CD4-positive, alpha-beta T cell (primary cell): Measurements from ENCODE around the gene NNAT. TPM values are rescaled to one million over a fixed set of nuclear protein-coding genes. Genes with fewer than 3 reads are reported as not detected.
"Not testable (repeated sequence)": the region's sequence is repeated elsewhere in the genome, so short reads cannot be mapped to it uniquely, and the experiment has no call there.

Source experiments
- ATAC-seq: fragments of 200-7000 bp; cut with Tn5 transposase; one replicate; pipeline ENCODE4 v1.10.0; 2022; ENCODE audit warnings: mild to moderate bottlenecking; ENCODE audit not compliant: poor library complexity
- CTCF ChIA-PET: fragments of 350-600 bp; sonication (Branson Sonifier 250); formaldehyde crosslinking; loops from one replicate; lab custom pipeline; 2021; ENCODE audit warnings: antibody characterized with exemption, inconsistent platforms; lab: Charles Lee
- POLR2A ChIA-PET: fragments of 350-600 bp; sonication (Branson Sonifier 250); formaldehyde crosslinking; loops from one replicate; lab custom pipeline; 2021; ENCODE audit warnings: antibody characterized with exemption, inconsistent platforms; lab: Charles Lee
- DNase-seq, 14 experiments: peaks; one replicate each; pipeline ENCODE4 v3.0.0-alpha.2; 2013 to 2020; ENCODE audit warnings: mixed read lengths in 2 of 14
- H3K27ac ChIP-seq, 2 donors: one replicate each; pipeline versions ENCODE4 v1.5.1 to v1.7.0; 2013; ENCODE audit warnings: low read length in 2 of 2, low read depth in 1 of 2, mild to moderate bottlenecking in 1 of 2
- H3K27me3 ChIP-seq, 2 experiments: 1 replicate in 1 of 2; 2 replicates in 1 of 2; pipeline versions ENCODE4 v1.6.1 to v1.7.0; 2013; ENCODE audit warnings: low read length in 2 of 2, control low read depth in 1 of 2, mild to moderate bottlenecking in 1 of 2, moderate library complexity in 1 of 2; ENCODE audit not compliant: insufficient read depth in 2 of 2, control insufficient read depth in 1 of 2
- H3K36me3 ChIP-seq: one replicate; pipeline ENCODE4 v1.6.1; 2013; ENCODE audit warnings: low read length, control low read depth; ENCODE audit not compliant: insufficient read depth
- H3K4me1 ChIP-seq: one replicate; pipeline ENCODE4 v1.6.1; 2013; ENCODE audit warnings: low read length, control low read depth; ENCODE audit not compliant: insufficient read depth
- H3K4me3 ChIP-seq: one replicate; pipeline ENCODE4 v1.5.1; 2013; ENCODE audit warnings: mild to moderate bottlenecking, low read length, moderate library complexity
- H3K9me3 ChIP-seq, 2 experiments: 1 replicate in 1 of 2; 2 replicates in 1 of 2; pipeline versions ENCODE4 v1.6.1 to v1.7.0; 2013; ENCODE audit warnings: low read length in 2 of 2, mild to moderate bottlenecking in 2 of 2, control low read depth in 1 of 2, moderate library complexity in 1 of 2; ENCODE audit not compliant: control insufficient read depth in 1 of 2, insufficient read depth in 1 of 2
- H3K27ac Mint-ChIP-seq: one replicate; pipeline ENCODE4 v1.8.0; 2020; ENCODE audit warnings: mixed read lengths
- H3K27me3 Mint-ChIP-seq: one replicate; pipeline ENCODE4 v1.8.0; 2021; ENCODE audit warnings: mixed read lengths
- H3K36me3 Mint-ChIP-seq: one replicate; pipeline ENCODE4 v1.8.0; 2021; ENCODE audit warnings: low read depth, mixed read lengths
- H3K4me1 Mint-ChIP-seq: one replicate; pipeline ENCODE4 v1.8.0; 2021; ENCODE audit warnings: low read depth, mixed read lengths
- H3K4me3 Mint-ChIP-seq: one replicate; pipeline ENCODE4 v1.8.0; 2020; ENCODE audit warnings: mild to moderate bottlenecking, mixed read lengths
- H3K9me3 Mint-ChIP-seq: one replicate; pipeline ENCODE4 v1.8.0; 2020; ENCODE audit warnings: mixed read lengths
- CTCF ChIP-seq: fragments of 200-600 bp; IDR thresholded peaks from one replicate; pipeline ENCODE4 v1.8.0; 2022; ENCODE audit warnings: antibody characterized with exemption, mild to moderate bottlenecking
- intact Hi-C, 2 experiments: fragments of 100-400 bp; cut with DNase I in 1 of 2; cut with micrococcal nuclease in 1 of 2; formaldehyde crosslinking; loops; one replicate each; pipeline versions ENCODE4 v1.15.1 to v1.9.0; 2023 to 2025; cut with DNase I, micrococcal nuclease
- total RNA-seq, 174 experiments: library from RNA in 2 of 174; stranded (reverse) in 2 of 174; gene quantifications; one replicate each; pipeline ENCODE4 v1.2.3 and lab custom pipeline; 2021 to 2026

Gene NNAT
- total RNA-seq, 2 experiments from 2014 or later: not detected

- Mint-ChIP-seq H3K4me3 (no peak overlapping the region), H3K4me1 (no peaks in the 10 kb centered on the region), H3K9me3 (no peaks in the 10 kb centered on the region), H3K36me3 (no peaks in the 10 kb centered on the region), H3K27me3 (peaks cover 35% of the 10 kb centered on the region), H3K27ac (no peak overlapping the region)
- ChIA-PET POLR2A (no interaction called here), CTCF (no interaction called here)
- Histone ChIP-seq H3K27me3 (peaks cover 0 to 7% of the 10 kb centered on the region in 2 experiments), H3K27ac (no peak overlapping the region), H3K4me1 (no peaks in the 10 kb centered on the region), H3K36me3 (no peaks in the 10 kb centered on the region), H3K4me3 (no peak overlapping the region), H3K9me3 (no peaks in the 10 kb centered on the region)
- TF ChIP-seq CTCF: no peak
- DNase-seq: no peak
- ATAC-seq: no peak
- intact Hi-C loops: no loop called here
Measured at GRCh38 chr20:37480919-37481318, 40.1 kb upstream of the NNAT start.

- POLR2A ChIA-PET: no interaction called here
- DNase-seq (no peak), ATAC-seq (no peak)
- no peaks in the 10 kb centered on the region for H3K4me1 ChIP-seq
- CTCF ChIA-PET: no interaction called here
- TF ChIP-seq CTCF: no peak
- no peak overlapping the region for H3K27ac ChIP-seq
- no peak overlapping the region for H3K4me3 Mint-ChIP-seq
- H3K4me3 ChIP-seq: no peak overlapping the region
- peaks cover 35% of the 10 kb centered on the region for H3K27me3 Mint-ChIP-seq
- H3K36me3 Mint-ChIP-seq: no peaks in the 10 kb centered on the region
- H3K9me3 Mint-ChIP-seq: no peaks in the 10 kb centered on the region
- peaks cover 0 to 7% of the 10 kb centered on the region in 2 experiments for H3K27me3 ChIP-seq
- no peaks in the 10 kb centered on the region for H3K4me1 Mint-ChIP-seq
- no peaks in the 10 kb centered on the region for H3K9me3 ChIP-seq
- H3K36me3 ChIP-seq: no peaks in the 10 kb centered on the region
- intact Hi-C loops: no loop called here
- no peak overlapping the region for H3K27ac Mint-ChIP-seq
Measured at GRCh38 chr20:37481610-37482009, 39.4 kb upstream of the NNAT start.

- ChIA-PET CTCF (no interaction called here), POLR2A (no interaction called here)
- ATAC-seq: no peak
- no peaks in the 10 kb centered on the region for H3K4me1 Mint-ChIP-seq
- no peak for TF ChIP-seq CTCF
- Histone ChIP-seq H3K27ac (no peak overlapping the region), H3K9me3 (no peaks in the 10 kb centered on the region), H3K4me1 (no peaks in the 10 kb centered on the region), H3K4me3 (no peak overlapping the region), H3K27me3 (peaks cover 0 to 7% of the 10 kb centered on the region in 2 experiments), H3K36me3 (no peaks in the 10 kb centered on the region)
- H3K27me3 Mint-ChIP-seq: peaks cover 29% of the 10 kb centered on the region
- DNase-seq: no peak
- no peak overlapping the region for H3K27ac Mint-ChIP-seq
- intact Hi-C loops: no loop called here
- H3K9me3 Mint-ChIP-seq: no peaks in the 10 kb centered on the region
- H3K4me3 Mint-ChIP-seq: no peak overlapping the region
- no peaks in the 10 kb centered on the region for H3K36me3 Mint-ChIP-seq
Measured at GRCh38 chr20:37484331-37484730, 36.7 kb upstream of the NNAT start.

GRCh38 chr20:37486209-37486608, 34.8 kb upstream of the NNAT start:
- H3K4me3 Mint-ChIP-seq, DNase-seq, H3K27ac Mint-ChIP-seq, H3K27me3 ChIP-seq, H3K4me1 ChIP-seq, POLR2A ChIA-PET, H3K4me1 Mint-ChIP-seq, H3K36me3 ChIP-seq, intact Hi-C loops, H3K36me3 Mint-ChIP-seq, CTCF ChIA-PET, H3K4me3 ChIP-seq, H3K27ac ChIP-seq, H3K9me3 Mint-ChIP-seq, ATAC-seq, H3K9me3 ChIP-seq: not testable (repeated sequence)
- H3K27me3 Mint-ChIP-seq: peaks cover 14% of the 10 kb centered on the region
